ENCODE measurements around the gene OPN3.

DNA sequence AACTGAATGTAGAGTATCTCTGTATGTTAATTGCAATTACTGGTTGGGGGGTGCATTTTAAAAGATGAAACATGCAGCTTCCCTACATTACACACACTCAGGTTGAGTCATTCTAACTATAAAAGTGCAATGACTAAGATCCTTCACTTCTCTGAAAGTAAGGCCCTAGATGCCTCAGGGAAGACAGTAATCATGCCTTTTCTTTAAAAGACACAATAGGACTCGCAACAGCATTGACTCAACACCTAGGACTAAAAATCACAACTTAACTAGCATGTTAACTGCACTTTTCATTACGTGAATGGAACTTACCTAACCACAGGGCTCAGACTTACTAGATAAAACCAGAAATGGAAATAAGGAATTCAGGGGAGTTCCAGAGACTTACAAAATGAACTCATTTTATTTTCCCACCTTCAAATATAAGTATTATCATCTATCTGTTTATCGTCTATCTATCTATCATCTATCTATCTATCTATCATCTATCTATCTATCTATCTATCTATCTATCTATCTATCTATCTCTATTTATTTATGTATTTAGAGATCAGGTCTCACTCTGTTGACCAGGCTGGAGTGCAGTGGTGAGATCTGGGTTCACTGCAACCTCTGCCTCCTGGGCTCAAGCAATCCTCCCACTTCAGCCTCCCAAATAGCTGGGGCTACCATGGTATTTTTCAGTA is 47.8 kb downstream of the OPN3 start:
- TF ChIP-seq YY1 (IDR thresholded peaks at IDR 0.05; ENCODE audit: low read depth): no peak
- TF ChIP-seq RAD21 (IDR thresholded peaks at IDR 0.05; ENCODE audit: low read depth): no peak
